WTC11 (cell line): Measurements from ENCODE around the gene HS2ST1.

Source experiments
- AR ChIP-seq: fragments of 250-450 bp; sonication (Bioruptor Pico); IDR thresholded peaks from 2 replicates; pipeline ENCODE4 v1.9.0; 2021; ENCODE audit warnings: mild to moderate bottlenecking
- FOXJ3 ChIP-seq: sonication (generic); formaldehyde crosslinking; IDR thresholded peaks from 2 replicates; pipeline ENCODE4 v1.9.0; 2021; ENCODE audit warnings: missing genetic modification reagents, mild to moderate bottlenecking, borderline replicate concordance
- SOX15 ChIP-seq: fragments of 250-450 bp; sonication (Bioruptor Pico); IDR thresholded peaks from 2 replicates; pipeline ENCODE4 v1.9.0; 2021; ENCODE audit warnings: mild to moderate bottlenecking
- SP1 ChIP-seq: sonication (generic); formaldehyde crosslinking; conservative IDR thresholded peaks from 2 replicates; pipeline ENCODE4 v1.8.1; 2022; ENCODE audit warnings: missing genetic modification reagents
- ZNF138 ChIP-seq: sonication (generic); formaldehyde crosslinking; conservative IDR thresholded peaks from 2 replicates; pipeline ENCODE4 v1.8.1; 2022; ENCODE audit warnings: mild to moderate bottlenecking, moderate library complexity, missing genetic modification reagents
- TF ChIP-seq, protein P1 (sequence below): fragments of 200-600 bp; IDR thresholded peaks from 2 replicates; pipeline ENCODE4 v1.8.0; 2022; ENCODE audit warnings: antibody characterized with exemption
- TF ChIP-seq, protein P2 (sequence below): sonication (generic); formaldehyde crosslinking; IDR thresholded peaks from 2 replicates; pipeline ENCODE4 v1.8.0; 2022; ENCODE audit warnings: mild to moderate bottlenecking, missing genetic modification reagents
- TF ChIP-seq, protein P3 (sequence below): fragments of 250-450 bp; sonication (Bioruptor Pico); IDR thresholded peaks from 2 replicates; pipeline ENCODE4 v1.8.0; 2021; ENCODE audit warnings: mild to moderate bottlenecking

GRCh38 chr1:87048237-87048636 lies 133.8 kb downstream of the HS2ST1 start:
- TF ChIP-seq SP1 (CRISPR knock-in tag): no peak
- no peak for TF ChIP-seq SOX15 (CRISPR knock-in tag)
- TF ChIP-seq, protein P1, sequence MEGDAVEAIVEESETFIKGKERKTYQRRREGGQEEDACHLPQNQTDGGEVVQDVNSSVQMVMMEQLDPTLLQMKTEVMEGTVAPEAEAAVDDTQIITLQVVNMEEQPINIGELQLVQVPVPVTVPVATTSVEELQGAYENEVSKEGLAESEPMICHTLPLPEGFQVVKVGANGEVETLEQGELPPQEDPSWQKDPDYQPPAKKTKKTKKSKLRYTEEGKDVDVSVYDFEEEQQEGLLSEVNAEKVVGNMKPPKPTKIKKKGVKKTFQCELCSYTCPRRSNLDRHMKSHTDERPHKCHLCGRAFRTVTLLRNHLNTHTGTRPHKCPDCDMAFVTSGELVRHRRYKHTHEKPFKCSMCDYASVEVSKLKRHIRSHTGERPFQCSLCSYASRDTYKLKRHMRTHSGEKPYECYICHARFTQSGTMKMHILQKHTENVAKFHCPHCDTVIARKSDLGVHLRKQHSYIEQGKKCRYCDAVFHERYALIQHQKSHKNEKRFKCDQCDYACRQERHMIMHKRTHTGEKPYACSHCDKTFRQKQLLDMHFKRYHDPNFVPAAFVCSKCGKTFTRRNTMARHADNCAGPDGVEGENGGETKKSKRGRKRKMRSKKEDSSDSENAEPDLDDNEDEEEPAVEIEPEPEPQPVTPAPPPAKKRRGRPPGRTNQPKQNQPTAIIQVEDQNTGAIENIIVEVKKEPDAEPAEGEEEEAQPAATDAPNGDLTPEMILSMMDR: no peak
- no peak for TF ChIP-seq FOXJ3 (CRISPR knock-in tag)
- TF ChIP-seq, protein P2, sequence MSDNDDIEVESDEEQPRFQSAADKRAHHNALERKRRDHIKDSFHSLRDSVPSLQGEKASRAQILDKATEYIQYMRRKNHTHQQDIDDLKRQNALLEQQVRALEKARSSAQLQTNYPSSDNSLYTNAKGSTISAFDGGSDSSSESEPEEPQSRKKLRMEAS (CRISPR knock-in tag): no peak
- TF ChIP-seq, protein P3, sequence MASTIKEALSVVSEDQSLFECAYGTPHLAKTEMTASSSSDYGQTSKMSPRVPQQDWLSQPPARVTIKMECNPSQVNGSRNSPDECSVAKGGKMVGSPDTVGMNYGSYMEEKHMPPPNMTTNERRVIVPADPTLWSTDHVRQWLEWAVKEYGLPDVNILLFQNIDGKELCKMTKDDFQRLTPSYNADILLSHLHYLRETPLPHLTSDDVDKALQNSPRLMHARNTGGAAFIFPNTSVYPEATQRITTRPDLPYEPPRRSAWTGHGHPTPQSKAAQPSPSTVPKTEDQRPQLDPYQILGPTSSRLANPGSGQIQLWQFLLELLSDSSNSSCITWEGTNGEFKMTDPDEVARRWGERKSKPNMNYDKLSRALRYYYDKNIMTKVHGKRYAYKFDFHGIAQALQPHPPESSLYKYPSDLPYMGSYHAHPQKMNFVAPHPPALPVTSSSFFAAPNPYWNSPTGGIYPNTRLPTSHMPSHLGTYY (CRISPR knock-in tag): no peak
- TF ChIP-seq AR (CRISPR knock-in tag): no peak
- TF ChIP-seq ZNF138 (CRISPR knock-in tag): no peak
